H1 (cell line): ENCODE results near the gene TRHDE. TPM values are rescaled to one million over a fixed set of nuclear protein-coding genes. Genes with fewer than 3 reads are reported as not detected.

ENCODE experiments used
- CTCF ChIA-PET: fragments of 300-600 bp; sonication (Branson Sonifier 250); formaldehyde crosslinking; loops from one replicate; lab custom pipeline; 2021; ENCODE audit not compliant: partially characterized antibody; lab: Charles Lee
- POLR2A ChIA-PET: fragments of 300-600 bp; sonication (Branson Sonifier 250); formaldehyde crosslinking; loops from one replicate; lab custom pipeline; 2021; ENCODE audit warnings: inconsistent platforms; ENCODE audit not compliant: partially characterized antibody; lab: Charles Lee
- DNase-seq, 2 experiments: peaks; one replicate each; pipeline versions ENCODE4 v3.0.0 to v3.0.0-alpha.2; 2010 to 2022; ENCODE audit warnings: low spot score in 2 of 2, low read depth in 1 of 2, mixed read lengths in 1 of 2
- FAIRE-seq: peaks from 2 replicates; lab custom pipeline; 2011; peaks lifted over from hg19 to GRCh38; lab: Jason Lieb, UNC
- H2AFZ ChIP-seq: 2 replicates; pipeline ENCODE4 v1.8.1; 2012; ENCODE audit warnings: low read length, inconsistent platforms
- H2AK5ac ChIP-seq: 2 replicates; pipeline ENCODE4 v1.6.1; 2013; ENCODE audit warnings: low read depth, low read length
- H2BK120ac ChIP-seq: replicated peaks from 2 replicates; pipeline ENCODE3; 2013; ENCODE audit warnings: low read depth, low read length, inconsistent platforms
- H2BK12ac ChIP-seq: 2 replicates; pipeline ENCODE4 v1.6.1; 2013; ENCODE audit warnings: low read depth, low read length
- H2BK15ac ChIP-seq: 2 replicates; pipeline ENCODE4 v1.6.1; 2013; ENCODE audit warnings: low read length
- H2BK20ac ChIP-seq: 2 replicates; pipeline ENCODE4 v1.6.1; 2013; ENCODE audit warnings: low read length
- H2BK5ac ChIP-seq: 2 replicates; pipeline ENCODE4 v1.6.1; 2013; ENCODE audit warnings: low read depth, low read length
- H3K14ac ChIP-seq: 2 replicates; pipeline ENCODE4 v1.6.1; 2013; ENCODE audit warnings: inconsistent platforms; ENCODE audit not compliant: insufficient read length
- H3K18ac ChIP-seq: 2 replicates; pipeline ENCODE4 v1.6.1; 2013; ENCODE audit warnings: low read length; ENCODE audit errors: extremely low read depth
- H3K23ac ChIP-seq: 2 replicates; pipeline ENCODE4 v1.6.1; 2013; ENCODE audit warnings: inconsistent platforms; ENCODE audit not compliant: insufficient read length
- H3K23me2 ChIP-seq: 2 replicates; pipeline ENCODE4 v1.6.1; 2013; ENCODE audit warnings: low read depth, low read length
- H3K27ac ChIP-seq: 2 replicates; pipeline ENCODE4 v1.6.1; 2011; ENCODE audit warnings: low read depth, low read length, inconsistent platforms
- H3K27me3 ChIP-seq, 4 experiments: replicated peaks in 1 of 4; 1 replicate in 1 of 4; 2 replicates in 3 of 4; pipeline versions ENCODE4 v1.6.1 to v1.8.1; 2011 to 2013; ENCODE audit warnings: low read length in 3 of 4, mild to moderate bottlenecking in 3 of 4, inconsistent platforms in 2 of 4, mixed read lengths in 2 of 4, moderate library complexity in 1 of 4; ENCODE audit not compliant: control insufficient read depth in 3 of 4, insufficient read depth in 3 of 4; ENCODE audit errors: extremely low read depth in 1 of 4
- H3K36me3 ChIP-seq, 4 experiments: 2 replicates each; pipeline versions ENCODE4 v1.6.1 to v1.8.1; 2011 to 2013; ENCODE audit warnings: mild to moderate bottlenecking in 4 of 4, low read length in 3 of 4, moderate library complexity in 2 of 4, control low read depth in 1 of 4, inconsistent platforms in 1 of 4; ENCODE audit not compliant: insufficient read depth in 4 of 4, control insufficient read depth in 2 of 4
- H3K4ac ChIP-seq: replicated peaks from 2 replicates; pipeline ENCODE3; 2013; ENCODE audit warnings: low read length, low read depth, mixed read lengths, inconsistent platforms; ENCODE audit not compliant: insufficient read length
- H3K4me1 ChIP-seq, 4 experiments: replicated peaks in 1 of 4; 1 replicate in 1 of 4; 2 replicates in 3 of 4; pipeline versions ENCODE4 v1.6.1 to v1.8.1; 2011 to 2013; ENCODE audit warnings: low read length in 3 of 4, inconsistent platforms in 2 of 4, mixed read lengths in 1 of 4; ENCODE audit not compliant: insufficient read depth in 4 of 4, control insufficient read depth in 3 of 4
- H3K4me2 ChIP-seq, 2 experiments: 2 replicates each; pipeline versions ENCODE4 v1.6.1 to v1.8.1; 2011 to 2013; ENCODE audit warnings: low read depth in 2 of 2, low read length in 2 of 2, control low read depth in 1 of 2, inconsistent platforms in 1 of 2, mild to moderate bottlenecking in 1 of 2; ENCODE audit not compliant: insufficient read depth in 1 of 2
- H3K4me3 ChIP-seq, 4 experiments: fragments of 200-600, 300-600 bp in 1 of 4; sonication (generic), shearing (Covaris generic), sonication (Bioruptor Twin) in 1 of 4; 2 replicates each; pipeline versions ENCODE4 v1.5.1 to v1.8.1; 2011 to 2016; ENCODE audit warnings: low read length in 4 of 4, low read depth in 3 of 4, control low read depth in 2 of 4, inconsistent platforms in 2 of 4, mild to moderate bottlenecking in 2 of 4, mixed read lengths in 1 of 4, moderate library complexity in 1 of 4; ENCODE audit not compliant: insufficient read depth in 2 of 4; ENCODE audit errors: extremely low read depth in 1 of 4
- H3K56ac ChIP-seq: replicated peaks from 2 replicates; pipeline ENCODE3; 2013; ENCODE audit warnings: low read depth, mild to moderate bottlenecking, mixed read lengths, low read length, inconsistent platforms; ENCODE audit not compliant: insufficient read length
- H3K79me1 ChIP-seq: 2 replicates; pipeline ENCODE4 v1.6.1; 2013; ENCODE audit warnings: low read depth, low read length, control low read depth
- H3K79me2 ChIP-seq, 2 experiments: 2 replicates each; pipeline versions ENCODE4 v1.6.1 to v1.8.1; 2012 to 2013; ENCODE audit warnings: low read length in 2 of 2, mild to moderate bottlenecking in 2 of 2, inconsistent platforms in 1 of 2; ENCODE audit not compliant: insufficient read depth in 2 of 2, control insufficient read depth in 1 of 2
- H3K9ac ChIP-seq, 4 experiments: replicated peaks in 1 of 4; 1 replicate in 1 of 4; 2 replicates in 3 of 4; pipeline versions ENCODE4 v1.6.1 to v1.8.1; 2011 to 2013; ENCODE audit warnings: low read depth in 3 of 4, low read length in 3 of 4, control low read depth in 2 of 4, mild to moderate bottlenecking in 2 of 4, moderate library complexity in 2 of 4, inconsistent platforms in 1 of 4; ENCODE audit errors: extremely low read depth in 1 of 4
- H3K9me3 ChIP-seq, 2 experiments: 2 replicates each; pipeline versions ENCODE4 v1.6.1 to v1.8.1; 2012 to 2013; ENCODE audit warnings: mild to moderate bottlenecking in 2 of 2, moderate library complexity in 2 of 2, control low read depth in 1 of 2, inconsistent platforms in 1 of 2, low read depth in 1 of 2, low read length in 1 of 2, mixed read lengths in 1 of 2; ENCODE audit not compliant: insufficient read depth in 2 of 2
- H4K20me1 ChIP-seq, 2 experiments: replicated peaks in 1 of 2; 2 replicates each; pipeline versions ENCODE3 to v1.8.1; 2011 to 2013; ENCODE audit warnings: inconsistent platforms in 2 of 2, low read length in 2 of 2, mild to moderate bottlenecking in 1 of 2; ENCODE audit not compliant: insufficient read depth in 2 of 2, control insufficient read depth in 1 of 2
- H4K5ac ChIP-seq: 2 replicates; pipeline ENCODE4 v1.6.1; 2013; ENCODE audit warnings: low read length, low read depth, mixed read lengths, inconsistent platforms; ENCODE audit not compliant: insufficient read length
- H4K8ac ChIP-seq: 2 replicates; pipeline ENCODE4 v1.8.0; 2013; ENCODE audit warnings: mild to moderate bottlenecking, moderate library complexity, low read length, inconsistent platforms; ENCODE audit not compliant: insufficient read depth; ENCODE audit errors: extremely low read depth
- H4K91ac ChIP-seq: replicated peaks from 2 replicates; pipeline ENCODE3; 2013; ENCODE audit warnings: low read length, mixed read lengths, inconsistent platforms; ENCODE audit not compliant: insufficient read length
- CHD1 ChIP-seq: IDR thresholded peaks from 2 replicates; pipeline ENCODE4 v1.6.1; 2012; ENCODE audit warnings: low read depth, low read length, improper control_type of control experiment
- KDM4A ChIP-seq: IDR thresholded peaks from one replicate; pipeline ENCODE4 v1.7.1; 2012; ENCODE audit warnings: low read depth, mild to moderate bottlenecking, moderate library complexity, low read length, inconsistent platforms; ENCODE audit not compliant: severe bottlenecking
- POLR2AphosphoS5 ChIP-seq: IDR thresholded peaks from 2 replicates; pipeline ENCODE4 v1.6.1; 2011; ENCODE audit warnings: low read depth, low read length
- SIN3A ChIP-seq, 2 experiments: IDR thresholded peaks in 1 of 2; conservative IDR thresholded peaks in 1 of 2; 2 replicates each; pipeline ENCODE4 v1.6.1; 2011 to 2012; ENCODE audit warnings: low read length in 2 of 2, improper control_type of control experiment in 1 of 2, low read depth in 1 of 2, mild to moderate bottlenecking in 1 of 2
- TBP ChIP-seq: IDR thresholded peaks from 2 replicates; pipeline ENCODE4 v1.6.1; 2011; ENCODE audit warnings: low read depth, low read length, improper control_type of control experiment
- whole genome bisulfite sequencing, 2 experiments: shearing (Covaris generic) in 1 of 2; methylation state at CpG; one replicate each; pipeline versions ENCODE4 v1.1.6 to v1.1.7; 2013 to 2015; ENCODE audit warnings: low lambda C conversion rate in 2 of 2, mixed read lengths in 2 of 2, inconsistent platforms in 1 of 2, low coverage in 1 of 2, missing lambda C conversion rate in 1 of 2; ENCODE audit not compliant: insufficient replicate concordance in 2 of 2, insufficient coverage in 1 of 2, insufficient read length in 1 of 2; ENCODE audit errors: extremely low coverage in 1 of 2, missing lambda C conversion rate in 1 of 2; 5-methylcytosine and 5-hydroxymethylcytosine counted together
- polyA plus RNA-seq, 7 experiments: library from polyadenylated mRNA; depleted of rRNA in 3 of 7; stranded (reverse) in 5 of 7; unstranded in 2 of 7; fragments of >200 nt in 5 of 7; fragments of 200-250 nt in 2 of 7; gene quantifications; 1 replicate in 5 of 7; 2 replicates in 1 of 7; 4 replicates in 1 of 7; pipeline versions ENCODE4 v1.2.1 to v1.2.3, GENCODE V29; 2011 to 2013; ENCODE audit warnings: missing spikeins in 2 of 7, mixed read lengths in 2 of 7
- total RNA-seq: library from RNA; stranded (reverse); fragmentation: NEBNext Ultra II Directional; extraction: Animal tissue kit (Norgen Biotek cat#: 25700); gene quantifications from 2 replicates; pipeline ENCODE4 v1.2.1, GENCODE V29; 2021

The TRHDE gene
- total and polyA plus RNA-seq, 2 of the 8 experiments (the other 6 are each of a cell fraction or from before 2014, with no cell fraction given): 1.3 to 5.0 TPM

GRCh38 chr12:72366255-72366654 lies 94.1 kb downstream of the TRHDE start:
- no peak overlapping the region for H3K4ac ChIP-seq
- TF ChIP-seq SIN3A (conservative IDR thresholded peaks at IDR 0.05 in 1 of 2, IDR thresholded peaks at IDR 0.05 in 1 of 2; ENCODE audit: low read depth in 1 of 2, low read length in 2 of 2): no peak
- TF ChIP-seq CHD1: no peak
- TF ChIP-seq KDM4A: no peak
- TF ChIP-seq TBP: no peak
- TF ChIP-seq POLR2AphosphoS5: no peak
- no peak overlapping the region for H2BK5ac ChIP-seq
- no peaks in the 10 kb centered on the region for H3K79me2 ChIP-seq
- H3K79me1 ChIP-seq: no peaks in the 10 kb centered on the region
- H4K8ac ChIP-seq: no peak overlapping the region
- H3K56ac ChIP-seq: no peak overlapping the region
- no peak overlapping the region for H3K4me3 ChIP-seq
- H3K14ac ChIP-seq: no peak overlapping the region
- no peak overlapping the region for H2BK20ac ChIP-seq
- no peaks in the 10 kb centered on the region for H3K4me1 ChIP-seq
- 90% methylated on average over 3 of the region's 3 CpGs; no CpG with 5 or more reads in 1 of the 2 experiments for WGBS, 2 experiments
- no peaks in the 10 kb centered on the region for H4K20me1 ChIP-seq
- DNase-seq: no peak
- ChIA-PET CTCF (interaction anchor here (0.6 to 1.2 kb wide), 2 partner anchors 20 to 62 kb away, joined by 3 read pairs; no protein-coding TSS in a partner anchor), POLR2A (no interaction called here)
- no peaks in the 10 kb centered on the region for H3K36me3 ChIP-seq
- no peaks in the 10 kb centered on the region for H3K27me3 ChIP-seq
- H4K5ac ChIP-seq: no peak overlapping the region
- no peak overlapping the region for H2BK120ac ChIP-seq
- FAIRE-seq: no peak
- H3K27ac ChIP-seq: no peak overlapping the region
- H2BK12ac ChIP-seq: no peak overlapping the region
- H4K91ac ChIP-seq: no peak overlapping the region
- no peak overlapping the region for H3K9ac ChIP-seq
- H3K23me2 ChIP-seq: no peaks in the 10 kb centered on the region
- no peak overlapping the region for H3K4me2 ChIP-seq
- no peak overlapping the region for H2AFZ ChIP-seq
- no peak overlapping the region for H3K18ac ChIP-seq
- H3K9me3 ChIP-seq: no peaks in the 10 kb centered on the region
- H2AK5ac ChIP-seq: no peak overlapping the region
- no peak overlapping the region for H3K23ac ChIP-seq
- no peak overlapping the region for H2BK15ac ChIP-seq
